GM23338 (cell line): Measurements from ENCODE around the gene ZSCAN18. TPM values are rescaled to one million over a fixed set of nuclear protein-coding genes. Genes with fewer than 3 reads are reported as not detected.

Experiments
- ATAC-seq: fragments of 200-7000 bp; cut with Tn5 transposase; 3 replicates; pipeline ENCODE4 v1.9.1; 2020
- DNase-seq: peaks from one replicate; pipeline ENCODE4 v3.0.0-alpha.2; 2015; ENCODE audit warnings: low spot score
- H2AFZ ChIP-seq: fragments of 200-600 bp; sonication (generic); 2 replicates; pipeline ENCODE4 v1.8.0; 2016; ENCODE audit warnings: antibody characterized with exemption, mild to moderate bottlenecking, moderate library complexity
- H3F3A ChIP-seq: fragments of 200-600 bp; sonication (generic); replicated peaks from 2 replicates; pipeline ENCODE4 v1.8.0; 2017; ENCODE audit warnings: antibody characterized with exemption, mixed run types, low read depth
- H3K27ac ChIP-seq: fragments of 200-600 bp; sonication (generic); 2 replicates; pipeline ENCODE4 v1.6.1; 2016; ENCODE audit warnings: low read depth
- H3K27me3 ChIP-seq: fragments of 200-600 bp; sonication (generic); 2 replicates; pipeline ENCODE4 v1.8.0; 2016; ENCODE audit warnings: mild to moderate bottlenecking, mixed run types, moderate library complexity; ENCODE audit not compliant: insufficient read depth
- H3K36me3 ChIP-seq: fragments of 200-600 bp; sonication (generic); 2 replicates; pipeline ENCODE4 v1.8.0; 2016; ENCODE audit warnings: mild to moderate bottlenecking; ENCODE audit not compliant: insufficient read depth
- H3K4me1 ChIP-seq: fragments of 200-600 bp; sonication (generic); 2 replicates; pipeline ENCODE4 v1.8.0; 2016; ENCODE audit warnings: mild to moderate bottlenecking, moderate library complexity; ENCODE audit not compliant: insufficient read depth
- H3K4me2 ChIP-seq: fragments of 200-600 bp; sonication (generic); 2 replicates; pipeline ENCODE4 v1.7.1; 2017; ENCODE audit warnings: mixed run types
- H3K4me3 ChIP-seq: fragments of 200-600 bp; sonication (generic); 2 replicates; pipeline ENCODE4 v1.6.1; 2016; ENCODE audit warnings: mixed run types
- H3K79me2 ChIP-seq: fragments of 200-600 bp; sonication (generic); replicated peaks from 2 replicates; pipeline ENCODE4 v1.8.0; 2017; ENCODE audit warnings: mild to moderate bottlenecking; ENCODE audit not compliant: insufficient read depth
- H3K9me2 ChIP-seq: fragments of 200-600 bp; sonication (generic); 2 replicates; pipeline ENCODE4 v1.8.0; 2017; ENCODE audit not compliant: insufficient read depth
- H4K20me1 ChIP-seq: fragments of 200-600 bp; sonication (generic); replicated peaks from 2 replicates; pipeline ENCODE4 v1.8.0; 2017; ENCODE audit warnings: mild to moderate bottlenecking; ENCODE audit not compliant: insufficient read depth
- H3K27ac Mint-ChIP-seq: 2 replicates; pipeline ENCODE4 v1.8.0; 2020; ENCODE audit warnings: inconsistent platforms, mild to moderate bottlenecking, moderate library complexity, mixed read lengths
- H3K27me3 Mint-ChIP-seq: 3 replicates; pipeline ENCODE4 v1.8.0; 2022; ENCODE audit warnings: low read depth, mild to moderate bottlenecking, moderate library complexity, mixed read lengths, inconsistent platforms; ENCODE audit not compliant: insufficient read depth, poor library complexity
- H3K36me3 Mint-ChIP-seq: 3 replicates; pipeline ENCODE4 v1.8.0; 2021; ENCODE audit warnings: low read depth, mild to moderate bottlenecking, inconsistent platforms, moderate library complexity, mixed read lengths
- H3K4me1 Mint-ChIP-seq: 3 replicates; pipeline ENCODE4 v1.8.0; 2020; ENCODE audit warnings: mild to moderate bottlenecking, inconsistent platforms, mixed read lengths
- H3K4me3 Mint-ChIP-seq: 3 replicates; pipeline ENCODE4 v1.8.0; 2021; ENCODE audit warnings: moderate library complexity, mild to moderate bottlenecking, inconsistent platforms, mixed read lengths
- H3K9me3 Mint-ChIP-seq: 3 replicates; pipeline ENCODE4 v1.8.0; 2020; ENCODE audit warnings: moderate library complexity, mild to moderate bottlenecking, inconsistent platforms, mixed read lengths
- CREB1 ChIP-seq: fragments of 250-450 bp; sonication (Bioruptor Pico); IDR thresholded peaks from 2 replicates; pipeline ENCODE4 v1.5.0; 2020; ENCODE audit warnings: low read depth, mild to moderate bottlenecking, moderate library complexity
- CTCF ChIP-seq, 2 experiments: fragments of 200-600 bp in 1 of 2; sonication (generic) in 1 of 2; conservative IDR thresholded peaks; 2 replicates each; pipeline versions ENCODE4 v1.5.1 to v1.6.1; 2016 to 2017; ENCODE audit warnings: antibody characterized with exemption in 2 of 2, low read depth in 2 of 2, mild to moderate bottlenecking in 2 of 2, moderate library complexity in 1 of 2
- ETS1 ChIP-seq: IDR thresholded peaks from 2 replicates; pipeline ENCODE4 v1.6.1; 2016; ENCODE audit warnings: antibody characterized with exemption
- EZH2 ChIP-seq: fragments of 200-600 bp; sonication (generic); IDR thresholded peaks from one replicate; pipeline ENCODE4 v1.8.0; 2017; ENCODE audit warnings: antibody characterized with exemption, mild to moderate bottlenecking, low read depth; ENCODE audit not compliant: unreplicated experiment
- EZH2phosphoT487 ChIP-seq: fragments of 200-600 bp; sonication (generic); IDR thresholded peaks from one replicate; pipeline ENCODE4 v1.8.1; 2018; ENCODE audit warnings: antibody characterized with exemption; ENCODE audit not compliant: unreplicated experiment
- JUNB ChIP-seq: IDR thresholded peaks from one replicate; pipeline ENCODE4 v1.6.1; 2016; ENCODE audit warnings: antibody characterized with exemption; ENCODE audit not compliant: unreplicated experiment
- NANOG ChIP-seq: IDR thresholded peaks from 2 replicates; pipeline ENCODE4 v1.6.1; 2016; ENCODE audit warnings: antibody characterized with exemption, borderline replicate concordance
- POLR2AphosphoS5 ChIP-seq: IDR thresholded peaks from 2 replicates; pipeline ENCODE4 v1.6.1; 2016; ENCODE audit warnings: antibody characterized with exemption, low read depth
- STAT1 ChIP-seq: IDR thresholded peaks from one replicate; pipeline ENCODE4 v1.6.1; 2016; ENCODE audit warnings: antibody characterized with exemption; ENCODE audit not compliant: unreplicated experiment
- ZNF114 ChIP-seq: fragments of 250-450 bp; sonication (Bioruptor Pico); IDR thresholded peaks from 2 replicates; pipeline ENCODE4 v1.5.0; 2020; ENCODE audit warnings: mild to moderate bottlenecking, moderate library complexity
- ZNF331 ChIP-seq: fragments of 250-450 bp; sonication (Bioruptor Pico); IDR thresholded peaks from 2 replicates; pipeline ENCODE4 v1.5.0; 2020; ENCODE audit warnings: low read depth, mild to moderate bottlenecking, moderate library complexity
- ZNF462 ChIP-seq: fragments of 250-450 bp; sonication (Bioruptor Pico); IDR thresholded peaks from 2 replicates; pipeline ENCODE4 v1.5.0; 2020; ENCODE audit warnings: mild to moderate bottlenecking, moderate library complexity
- polyA plus RNA-seq: library from polyadenylated mRNA; unstranded; fragments of >200 nt; fragmentation: Nextera tagmentation; extraction: Ambion mirVana; gene quantifications from 2 replicates; pipeline ENCODE4 v1.2.1, GENCODE V29; 2016
- total RNA-seq: library from RNA; depleted of rRNA; stranded (reverse); fragments of >200 nt; shearing (Covaris generic); gene quantifications from 2 replicates; pipeline ENCODE4 v1.2.3, GENCODE V29; 2014
- TF ChIP-seq, protein P1 (sequence below): IDR thresholded peaks from one replicate; pipeline ENCODE4 v1.6.1; 2018; ENCODE audit warnings: antibody characterized with exemption; ENCODE audit not compliant: unreplicated experiment

Gene ZSCAN18
- total and polyA plus RNA-seq, 2 experiments from 2014 or later, result 25.1 to 75.0 TPM

DNA sequence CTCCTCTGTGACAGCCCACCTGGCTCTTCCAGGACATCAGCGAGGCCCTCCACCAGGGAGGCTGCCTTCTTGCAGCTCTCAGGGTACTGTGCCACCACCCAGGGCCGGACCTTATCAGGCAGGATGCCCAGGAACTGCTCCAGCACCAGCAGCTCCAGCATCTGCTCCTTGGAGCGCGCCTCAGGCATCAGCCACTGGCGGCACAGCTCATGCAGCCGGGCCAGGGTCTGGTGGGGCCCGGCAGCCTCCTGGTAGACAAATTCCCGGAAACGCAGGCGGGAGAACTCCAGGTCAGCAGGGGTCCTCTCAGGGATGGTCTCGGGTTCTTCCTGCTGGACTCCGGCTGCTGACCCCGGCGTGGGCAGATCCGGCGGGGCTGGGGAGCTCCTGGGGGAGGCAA lies 8.2 kb downstream of the ZSCAN18 start:
- no peak overlapping the region for H3K4me3 Mint-ChIP-seq
- H3K9me2 ChIP-seq, result no peaks in the 10 kb centered on the region

More for the DNA sequence above, 8.2 kb downstream of the ZSCAN18 start:
- Histone ChIP-seq H3K4me1 (peaks cover 7% of the 10 kb centered on the region; the same call in 1 of the 2 replicates), H2AFZ (no peak overlapping the region), H3K4me3 (no peak overlapping the region), H4K20me1 (no peaks in the 10 kb centered on the region), H3K27me3 (no peaks in the 10 kb centered on the region), H3K79me2 (no peaks in the 10 kb centered on the region; the same call in 1 of the 2 replicates), H3K36me3 (no peaks in the 10 kb centered on the region), H3F3A (no peaks in the 10 kb centered on the region), H3K27ac (no peak overlapping the region), H3K4me2 (no peak overlapping the region)
- ATAC-seq (no peak), DNase-seq (no peak)
- peaks cover 12% of the 10 kb centered on the region for H3K27me3 Mint-ChIP-seq
- H3K9me3 Mint-ChIP-seq, result peaks cover 22% of the 10 kb centered on the region; the same call in 2 of the 3 replicates
- TF ChIP-seq NANOG (no peak), POLR2AphosphoS5 (no peak), JUNB (no peak), ZNF462 (no peak), CTCF (conservative IDR thresholded peaks at IDR 0.05; ENCODE audit: low read depth in 2 of 2) (no peak), EZH2phosphoT487 (no peak), STAT1 (no peak), ETS1 (no peak), EZH2 (no peak), ZNF331 (no peak), ZNF114 (no peak), CREB1 (CRISPR knock-in tag) (no peak)
- TF ChIP-seq, protein P1, sequence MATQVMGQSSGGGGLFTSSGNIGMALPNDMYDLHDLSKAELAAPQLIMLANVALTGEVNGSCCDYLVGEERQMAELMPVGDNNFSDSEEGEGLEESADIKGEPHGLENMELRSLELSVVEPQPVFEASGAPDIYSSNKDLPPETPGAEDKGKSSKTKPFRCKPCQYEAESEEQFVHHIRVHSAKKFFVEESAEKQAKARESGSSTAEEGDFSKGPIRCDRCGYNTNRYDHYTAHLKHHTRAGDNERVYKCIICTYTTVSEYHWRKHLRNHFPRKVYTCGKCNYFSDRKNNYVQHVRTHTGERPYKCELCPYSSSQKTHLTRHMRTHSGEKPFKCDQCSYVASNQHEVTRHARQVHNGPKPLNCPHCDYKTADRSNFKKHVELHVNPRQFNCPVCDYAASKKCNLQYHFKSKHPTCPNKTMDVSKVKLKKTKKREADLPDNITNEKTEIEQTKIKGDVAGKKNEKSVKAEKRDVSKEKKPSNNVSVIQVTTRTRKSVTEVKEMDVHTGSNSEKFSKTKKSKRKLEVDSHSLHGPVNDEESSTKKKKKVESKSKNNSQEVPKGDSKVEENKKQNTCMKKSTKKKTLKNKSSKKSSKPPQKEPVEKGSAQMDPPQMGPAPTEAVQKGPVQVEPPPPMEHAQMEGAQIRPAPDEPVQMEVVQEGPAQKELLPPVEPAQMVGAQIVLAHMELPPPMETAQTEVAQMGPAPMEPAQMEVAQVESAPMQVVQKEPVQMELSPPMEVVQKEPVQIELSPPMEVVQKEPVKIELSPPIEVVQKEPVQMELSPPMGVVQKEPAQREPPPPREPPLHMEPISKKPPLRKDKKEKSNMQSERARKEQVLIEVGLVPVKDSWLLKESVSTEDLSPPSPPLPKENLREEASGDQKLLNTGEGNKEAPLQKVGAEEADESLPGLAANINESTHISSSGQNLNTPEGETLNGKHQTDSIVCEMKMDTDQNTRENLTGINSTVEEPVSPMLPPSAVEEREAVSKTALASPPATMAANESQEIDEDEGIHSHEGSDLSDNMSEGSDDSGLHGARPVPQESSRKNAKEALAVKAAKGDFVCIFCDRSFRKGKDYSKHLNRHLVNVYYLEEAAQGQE, result no peak
- H3K4me1 Mint-ChIP-seq, result peaks cover 4% of the 10 kb centered on the region; the same call in 2 of the 3 replicates
- peaks cover 55% of the 10 kb centered on the region for H3K36me3 Mint-ChIP-seq
- H3K27ac Mint-ChIP-seq, result no peak overlapping the region
